HG02885 (cell line): Measurements from ENCODE around the gene RUFY1.

Source experiments
- ATAC-seq: cut with Tn5 transposase; IDR thresholded peaks from one replicate; pipeline ENCODE4 v1.9.1; 2021; ENCODE audit warnings: mild to moderate bottlenecking; ENCODE audit not compliant: unreplicated experiment, poor library complexity

The RUFY1 gene

GRCh38 chr5:179657302-179658178 lies 107.2 kb downstream of the RUFY1 start:
- ATAC-seq: peak; percentile 90

DNA sequence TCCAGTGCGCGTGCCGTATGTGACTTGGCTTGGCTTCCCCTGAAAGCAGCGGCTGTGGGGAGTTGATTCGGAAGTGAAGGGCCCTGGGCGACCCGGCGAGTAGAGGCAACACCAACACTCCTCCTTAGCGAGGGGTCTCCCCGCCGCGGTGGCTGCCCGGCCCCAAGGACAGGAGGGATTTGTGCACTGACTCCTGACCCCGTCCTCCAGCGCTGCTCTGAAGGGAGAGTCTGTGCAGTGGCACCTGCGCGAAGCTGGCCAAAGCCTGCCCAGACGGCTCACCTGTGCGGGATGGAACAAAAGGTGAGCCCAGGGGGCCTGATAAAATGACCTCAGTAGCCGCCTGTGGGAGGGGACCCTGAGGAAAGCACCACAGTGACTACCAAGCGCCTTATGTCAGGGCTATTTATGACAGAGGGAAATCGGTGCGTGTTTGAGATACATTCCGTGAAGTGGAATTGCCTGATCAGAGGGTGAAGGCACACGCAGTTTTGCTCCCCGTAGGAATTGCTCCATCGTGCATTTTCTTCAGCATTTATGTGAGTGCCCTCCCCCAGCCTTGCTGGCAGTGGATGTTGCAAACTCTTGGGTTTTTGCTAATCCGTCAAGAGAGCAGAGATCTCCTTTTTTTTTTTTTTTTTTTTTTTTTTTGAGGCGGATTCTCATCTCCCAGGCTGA lies 108.0 kb downstream of the RUFY1 start:
- ATAC-seq: peak; percentile 64
